NCI-H524 treated with DMSO at 0.1 percent for 48 hours (cell line): ENCODE data around the gene CLVS2.

Experiments
- DNase-seq: peaks from one replicate; lab custom pipeline; 2025; lab: John Stamatoyannopoulos, UW

CLVS2 gene

GRCh38 chr6:123024976-123025375, 28.9 kb downstream of the CLVS2 start:
- no peak for DNase-seq

GRCh38 chr6:123027408-123027807, 31.4 kb downstream of the CLVS2 start:
- no peak for DNase-seq

GRCh38 chr6:123028263-123028662, 32.2 kb downstream of the CLVS2 start:
- no peak for DNase-seq

- no peak for DNase-seq
These were observed 34.2 kb downstream of the CLVS2 start for GRCh38 chr6:123030282-123030681.

- DNase-seq, result no peak
These were observed 40.6 kb downstream of the CLVS2 start for GRCh38 chr6:123036648-123037047.

GRCh38 chr6:123039431-123039830, 43.4 kb downstream of the CLVS2 start:
- DNase-seq, result no peak

GRCh38 chr6:123042401-123042800, 46.4 kb downstream of the CLVS2 start:
- no peak for DNase-seq

GRCh38 chr6:123044341-123044860, 48.4 kb downstream of the CLVS2 start:
- no peak for DNase-seq

GRCh38 chr6:123053602-123054225, 57.7 kb downstream of the CLVS2 start:
- no peak for DNase-seq

GRCh38 chr6:123055256-123055655, 59.2 kb downstream of the CLVS2 start:
- no peak for DNase-seq

- DNase-seq, result no peak
These were observed 66.6 kb downstream of the CLVS2 start for GRCh38 chr6:123062670-123063069.

- DNase-seq, result no peak
These were observed 68.0 kb downstream of the CLVS2 start for GRCh38 chr6:123064038-123064437.

GRCh38 chr6:123074616-123075015, 78.6 kb downstream of the CLVS2 start:
- DNase-seq, result no peak

GRCh38 chr6:123085403-123085802, 89.4 kb downstream of the CLVS2 start:
- DNase-seq, result no peak

- no peak for DNase-seq
These were observed 93.2 kb downstream of the CLVS2 start for GRCh38 chr6:123089226-123089625.

GRCh38 chr6:123091091-123091895, 95.3 kb downstream of the CLVS2 start:
- no peak for DNase-seq

GRCh38 chr6:123091896-123092271, 95.8 kb downstream of the CLVS2 start:
- no peak for DNase-seq

- no peak for DNase-seq
These were observed 98.8 kb downstream of the CLVS2 start for GRCh38 chr6:123094795-123095194.

- no peak for DNase-seq
These were observed 109.5 kb downstream of the CLVS2 start for GRCh38 chr6:123105561-123105960.

- no peak for DNase-seq
These were observed 120.3 kb downstream of the CLVS2 start for GRCh38 chr6:123116370-123116769.

- no peak for DNase-seq
These were observed 121.3 kb downstream of the CLVS2 start for GRCh38 chr6:123117145-123117908.

GRCh38 chr6:123118811-123119210, 122.8 kb downstream of the CLVS2 start:
- DNase-seq, result no peak
